Liver (tissue), 3 donors: Measurements from ENCODE around the gene TBC1D5.
"Not testable (repeated sequence)": the region's sequence is repeated elsewhere in the genome, so short reads cannot be mapped to it uniquely, and the experiment has no call there.

Source experiments
- CTCF ChIP-seq: fragments of 150-350 bp; IDR thresholded peaks from 2 replicates; pipeline ENCODE4 v1.5.1; 2017; ENCODE audit warnings: improper control_type of control experiment, low read depth, low read length; ENCODE audit not compliant: missing input control
- GABPA ChIP-seq, 2 donors: IDR thresholded peaks in 1 of 2; conservative IDR thresholded peaks in 1 of 2; 2 replicates each; pipeline ENCODE4 v1.6.1; 2016; ENCODE audit warnings: antibody characterized with exemption in 2 of 2, mild to moderate bottlenecking in 1 of 2, moderate library complexity in 1 of 2
- HNF4G ChIP-seq: IDR thresholded peaks from 2 replicates; pipeline ENCODE4 v1.6.1; 2016; ENCODE audit warnings: antibody characterized with exemption
- JUND ChIP-seq, 2 donors: IDR thresholded peaks; 2 replicates each; pipeline ENCODE4 v1.6.1; 2016; ENCODE audit warnings: antibody characterized with exemption in 2 of 2
- SP1 ChIP-seq: IDR thresholded peaks from 2 replicates; pipeline ENCODE4 v1.6.1; 2018; ENCODE audit warnings: antibody characterized with exemption, mild to moderate bottlenecking
- YY1 ChIP-seq: IDR thresholded peaks from 2 replicates; pipeline ENCODE4 v1.6.1; 2016; ENCODE audit warnings: antibody characterized with exemption, mild to moderate bottlenecking
- ZBTB33 ChIP-seq: IDR thresholded peaks from 2 replicates; pipeline ENCODE4 v1.6.1; 2016; ENCODE audit warnings: antibody characterized with exemption
- TF ChIP-seq, protein P1 (sequence below): IDR thresholded peaks from 2 replicates; pipeline ENCODE4 v1.6.1; 2016; ENCODE audit warnings: antibody characterized with exemption
- donor health status: healthy.
- donor health status: healthy.

DNA sequence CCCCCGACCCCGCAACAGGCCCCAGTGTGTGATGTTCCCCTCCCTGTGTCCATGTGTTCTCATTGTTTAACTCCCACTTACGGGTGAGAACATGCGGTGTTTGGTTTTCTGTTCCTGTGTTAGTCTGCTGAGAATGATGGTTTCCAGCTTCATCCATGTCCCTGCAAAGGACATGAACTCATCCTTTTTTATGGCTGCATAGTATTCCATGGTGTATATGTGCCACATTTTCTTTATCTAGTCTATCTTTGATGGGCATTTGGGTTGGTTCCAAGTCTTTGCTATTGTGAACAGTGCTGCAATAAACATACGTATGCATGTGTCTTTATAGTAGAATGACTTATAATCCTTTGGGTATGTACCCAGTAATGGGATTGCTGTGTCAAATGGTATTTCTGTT lies 349.9 kb downstream of the TBC1D5 start:
- TF ChIP-seq, protein P1, sequence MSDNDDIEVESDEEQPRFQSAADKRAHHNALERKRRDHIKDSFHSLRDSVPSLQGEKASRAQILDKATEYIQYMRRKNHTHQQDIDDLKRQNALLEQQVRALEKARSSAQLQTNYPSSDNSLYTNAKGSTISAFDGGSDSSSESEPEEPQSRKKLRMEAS = not testable (repeated sequence)
- TF ChIP-seq CTCF; SP1; GABPA (IDR thresholded peaks at IDR 0.05 in 1 of 2, conservative IDR thresholded peaks at IDR 0.05 in 1 of 2); JUND (IDR thresholded peaks at IDR 0.05); ZBTB33; HNF4G; YY1: not testable (repeated sequence)
